ENCODE measurements around the gene PASK. TPM values are rescaled to one million over a fixed set of nuclear protein-coding genes. Genes with fewer than 3 reads are reported as not detected.

PASK gene
- total RNA-seq, 2 donors from 2014 or later = 69.5 to 78.9 TPM

DNA sequence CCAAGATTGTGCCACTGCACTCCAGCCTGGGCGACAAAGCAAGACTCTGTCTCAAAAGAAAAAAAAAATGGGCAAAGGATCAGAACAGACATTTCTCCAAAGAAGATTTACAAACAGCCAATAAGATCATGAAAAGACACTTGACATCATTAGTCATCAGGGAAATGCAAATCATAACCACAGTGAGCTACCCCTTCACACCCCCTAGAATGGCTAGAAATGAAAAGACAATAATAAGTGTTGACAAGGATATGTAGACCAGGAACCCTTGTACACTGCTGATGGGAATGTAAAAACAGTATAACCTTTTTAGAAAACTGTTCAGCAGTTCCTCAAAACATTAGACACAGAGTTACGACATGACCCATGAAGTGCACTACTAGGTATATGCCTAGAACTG, 28.8 kb downstream of the PASK start:
- peaks cover 27% of the 10 kb centered on the region for H3K36me3 Mint-ChIP-seq
- H3K4me1 Mint-ChIP-seq (ENCODE audit: low read depth in 2 of 2) = peaks cover 7 to 11% of the 10 kb centered on the region in 2 donors
- H3K27me3 Mint-ChIP-seq = no peaks in the 10 kb centered on the region
- no peak for DNase-seq (ENCODE audit: low spot score)
- peak; percentile 64 to 68 for ATAC-seq
- H3K4me3 Mint-ChIP-seq = peak overlapping the region; percentile 31
- no peaks in the 10 kb centered on the region for H3K9me3 Mint-ChIP-seq
- H3K27ac Mint-ChIP-seq = peak overlapping the region in 1 of 2 donors; percentile 4

DNA sequence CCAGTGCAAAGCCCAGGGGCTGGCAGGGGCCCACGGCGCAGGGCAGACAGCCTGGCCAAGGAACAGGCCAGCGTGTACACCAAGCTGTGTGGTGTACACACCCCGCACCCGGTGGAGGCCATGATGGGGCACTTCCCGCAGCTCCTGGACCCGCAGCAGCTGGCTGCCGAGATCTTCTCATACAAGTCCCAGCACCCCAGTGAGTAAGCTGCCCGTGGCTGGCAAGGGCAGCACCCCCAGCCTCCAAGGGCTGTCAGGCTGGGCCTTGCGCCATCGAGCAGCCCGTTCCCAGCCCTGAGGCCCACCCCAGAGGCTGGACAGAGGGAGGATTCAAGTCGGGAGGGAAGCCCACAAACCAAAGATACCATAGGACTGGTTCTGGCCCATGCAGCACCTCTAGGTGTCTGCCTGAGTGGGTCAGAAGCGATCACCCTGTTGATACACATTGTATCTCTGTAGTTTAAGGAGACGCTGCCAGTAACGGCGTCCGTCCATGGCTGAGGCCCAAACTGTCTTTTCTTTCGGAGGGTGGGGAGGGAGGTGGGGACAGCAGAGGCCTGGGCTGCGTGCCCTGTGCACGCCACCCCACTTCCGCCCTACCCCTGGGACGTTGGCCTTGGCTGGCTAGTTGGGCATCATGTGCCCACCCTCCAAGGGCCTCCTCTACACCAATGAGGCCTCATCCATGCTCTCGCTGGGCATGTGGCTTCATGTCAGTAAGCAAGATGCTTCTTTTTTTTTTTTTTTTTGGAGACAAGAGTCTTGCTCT, 30.4 kb downstream of the PASK start:
- no peak for ATAC-seq
- no peak for DNase-seq (ENCODE audit: low spot score)
- Mint-ChIP-seq H3K4me1 (ENCODE audit: low read depth in 2 of 2) (peaks cover 7 to 11% of the 10 kb centered on the region in 2 donors), H3K27ac (no peak overlapping the region), H3K36me3 (peaks cover 33% of the 10 kb centered on the region), H3K9me3 (no peaks in the 10 kb centered on the region), H3K27me3 (no peaks in the 10 kb centered on the region), H3K4me3 (no peak overlapping the region)

DNA sequence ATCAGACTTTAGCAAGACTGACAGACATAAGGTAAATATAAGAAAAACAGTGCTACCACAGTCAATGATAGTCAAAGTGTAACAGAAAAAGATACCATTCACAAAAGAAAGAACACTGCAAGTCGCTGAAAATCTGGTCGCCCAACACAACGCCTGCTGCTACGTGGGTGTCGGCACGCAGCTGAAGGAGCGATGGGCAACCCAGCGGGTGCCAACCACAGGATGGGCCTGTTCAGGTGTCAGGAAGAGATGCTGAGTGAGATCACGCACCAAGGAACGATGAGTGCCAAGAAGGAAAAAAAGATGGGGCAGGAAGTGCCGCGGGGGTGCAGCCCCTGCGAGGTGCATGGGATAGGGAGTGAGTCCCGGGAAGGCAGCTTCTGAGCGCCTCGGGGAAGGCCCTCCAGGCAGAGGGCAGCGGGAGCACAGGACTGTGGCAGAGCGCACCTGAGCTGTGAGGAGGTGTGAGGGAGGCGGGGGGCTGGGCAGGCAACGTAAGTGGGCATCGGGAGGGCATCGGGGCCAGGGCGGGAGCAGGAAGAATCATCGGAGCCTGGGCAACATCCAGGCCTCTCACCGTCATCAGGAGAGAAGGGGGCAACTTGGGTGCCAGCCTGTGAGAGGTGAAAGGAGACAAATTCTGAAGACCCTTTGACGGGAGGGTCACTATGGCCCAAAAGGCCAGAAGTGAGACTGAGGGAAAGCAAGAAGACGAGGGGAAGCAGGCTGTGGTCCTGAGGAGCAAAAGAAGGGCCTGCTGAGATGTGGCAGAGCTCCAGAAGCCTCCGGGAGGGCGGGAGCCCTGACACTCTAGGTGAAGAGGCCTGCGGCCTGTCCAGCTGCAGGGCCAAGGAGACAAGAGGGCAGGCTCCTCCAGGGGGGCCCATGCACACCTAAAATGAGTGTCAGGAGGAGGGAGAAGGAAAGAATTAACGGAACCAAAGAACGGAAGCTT, 32.4 kb downstream of the PASK start:
- ATAC-seq = no peak
- Mint-ChIP-seq H3K4me1 (ENCODE audit: low read depth in 2 of 2) (peaks cover 11 to 14% of the 10 kb centered on the region in 2 donors), H3K36me3 (peaks cover 33% of the 10 kb centered on the region), H3K27ac (peak overlapping the region in 1 of 2 donors; percentile 36), H3K4me3 (no peak overlapping the region), H3K27me3 (no peaks in the 10 kb centered on the region), H3K9me3 (no peaks in the 10 kb centered on the region)
- DNase-seq (ENCODE audit: low spot score) = no peak

- no peaks in the 10 kb centered on the region for H3K9me3 Mint-ChIP-seq
- H3K27ac Mint-ChIP-seq = peak overlapping the region in 1 of 2 donors; percentile 54
- H3K27me3 Mint-ChIP-seq = no peaks in the 10 kb centered on the region
- ATAC-seq (no peak), DNase-seq (ENCODE audit: low spot score) (no peak)
- peaks cover 19% of the 10 kb centered on the region for H3K36me3 Mint-ChIP-seq
- H3K4me3 Mint-ChIP-seq = no peak overlapping the region
- H3K4me1 Mint-ChIP-seq (ENCODE audit: low read depth in 2 of 2) = peaks cover 0 to 9% of the 10 kb centered on the region in 2 donors
Measured at GRCh38 chr2:241115361-241115760, 33.9 kb downstream of the PASK start.

- Mint-ChIP-seq H3K9me3 (no peaks in the 10 kb centered on the region), H3K4me1 (ENCODE audit: low read depth in 2 of 2) (peaks cover 0 to 10% of the 10 kb centered on the region in 2 donors), H3K4me3 (no peak overlapping the region), H3K27me3 (no peaks in the 10 kb centered on the region), H3K36me3 (peaks cover 15% of the 10 kb centered on the region), H3K27ac (peak overlapping the region in 1 of 2 donors; percentile 54)
- no peak for DNase-seq (ENCODE audit: low spot score)
- no peak for ATAC-seq
Measured at GRCh38 chr2:241114836-241115235, 34.4 kb downstream of the PASK start.

DNA sequence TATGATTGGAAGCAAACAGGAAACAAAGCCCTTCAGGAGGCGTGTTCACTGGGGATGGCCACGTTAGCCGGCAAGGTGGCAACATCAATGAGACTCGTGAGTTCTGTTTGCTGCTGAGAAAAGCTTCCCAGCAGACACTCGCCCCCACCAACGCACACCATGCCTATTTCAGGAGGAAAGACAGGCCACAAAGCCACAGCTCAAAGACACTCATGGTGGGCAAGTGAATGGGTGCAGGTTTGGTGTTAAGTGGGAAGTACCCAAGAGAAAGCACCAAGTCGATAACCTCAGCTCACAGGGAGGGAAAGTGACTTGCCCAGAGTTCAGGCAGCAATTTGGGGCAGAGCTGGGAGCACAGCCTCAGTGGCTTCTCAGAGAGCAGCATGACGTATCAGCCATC, 36.7 kb downstream of the PASK start:
- H3K4me1 Mint-ChIP-seq (ENCODE audit: low read depth in 2 of 2) = peaks cover 8 to 23% of the 10 kb centered on the region in 2 donors
- no peaks in the 10 kb centered on the region for H3K9me3 Mint-ChIP-seq
- peaks cover 10% of the 10 kb centered on the region for H3K36me3 Mint-ChIP-seq

GRCh38 chr2:241112046-241112445, 37.2 kb downstream of the PASK start:
- no peaks in the 10 kb centered on the region for H3K9me3 Mint-ChIP-seq
- H3K4me3 Mint-ChIP-seq = no peak overlapping the region
- H3K36me3 Mint-ChIP-seq = peaks cover 10% of the 10 kb centered on the region
- DNase-seq (ENCODE audit: low spot score) = no peak
- no peaks in the 10 kb centered on the region for H3K27me3 Mint-ChIP-seq
- peaks cover 8 to 23% of the 10 kb centered on the region in 2 donors for H3K4me1 Mint-ChIP-seq (ENCODE audit: low read depth in 2 of 2)
- H3K27ac Mint-ChIP-seq = peak overlapping the region in 1 of 2 donors; percentile 73
- no peak for ATAC-seq

More for the DNA sequence above, 36.7 kb downstream of the PASK start:
- Mint-ChIP-seq H3K4me3 (no peak overlapping the region), H3K27me3 (no peaks in the 10 kb centered on the region), H3K27ac (peak overlapping the region in 1 of 2 donors; percentile 73)
- ATAC-seq = peak; percentile 48 to 68
- no peak for DNase-seq (ENCODE audit: low spot score)

DNA sequence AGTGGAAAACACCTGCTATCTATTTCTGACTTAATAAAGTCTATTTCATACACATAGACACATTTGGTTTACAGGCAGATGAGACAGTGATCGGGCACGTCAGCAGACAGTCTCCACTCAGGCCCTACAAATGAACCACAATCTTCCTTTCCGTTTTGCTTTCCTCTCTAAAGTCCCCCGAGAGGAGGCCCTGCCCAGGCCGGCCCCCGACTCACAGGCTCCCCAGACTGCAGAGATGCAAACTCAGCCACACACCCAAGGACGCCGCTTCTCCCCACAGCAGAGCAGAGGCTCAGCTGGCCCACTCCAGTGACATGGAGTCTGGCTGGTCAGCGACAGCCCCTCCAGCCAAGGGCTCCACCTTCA, 37.8 kb downstream of the PASK start:
- H3K36me3 Mint-ChIP-seq = peaks cover 7% of the 10 kb centered on the region
- H3K27ac Mint-ChIP-seq = peak overlapping the region in 1 of 2 donors; percentile 73
- no peaks in the 10 kb centered on the region for H3K9me3 Mint-ChIP-seq
- no peak for ATAC-seq
- H3K4me1 Mint-ChIP-seq (ENCODE audit: low read depth in 2 of 2) = peaks cover 8 to 23% of the 10 kb centered on the region in 2 donors
- no peak for DNase-seq (ENCODE audit: low spot score)
- H3K27me3 Mint-ChIP-seq = no peaks in the 10 kb centered on the region
- no peak overlapping the region for H3K4me3 Mint-ChIP-seq

- Mint-ChIP-seq H3K27me3 (no peaks in the 10 kb centered on the region), H3K4me1 (ENCODE audit: low read depth in 2 of 2) (peaks cover 8 to 23% of the 10 kb centered on the region in 2 donors), H3K36me3 (peaks cover 6% of the 10 kb centered on the region), H3K9me3 (no peaks in the 10 kb centered on the region), H3K27ac (no peak overlapping the region), H3K4me3 (no peak overlapping the region)
- ATAC-seq (no peak), DNase-seq (ENCODE audit: low spot score) (no peak)
Measured at GRCh38 chr2:241110607-241111439, 38.4 kb downstream of the PASK start.

GRCh38 chr2:241110089-241110606, 39.1 kb downstream of the PASK start:
- H3K27me3 Mint-ChIP-seq = no peaks in the 10 kb centered on the region
- no peak for ATAC-seq
- H3K4me3 Mint-ChIP-seq = no peak overlapping the region
- peak overlapping the region in 1 of 2 donors; percentile 59 for H3K27ac Mint-ChIP-seq
- H3K36me3 Mint-ChIP-seq = peaks cover 6% of the 10 kb centered on the region
- H3K4me1 Mint-ChIP-seq (ENCODE audit: low read depth in 2 of 2) = peaks cover 8 to 23% of the 10 kb centered on the region in 2 donors
- no peak for DNase-seq (ENCODE audit: low spot score)
- H3K9me3 Mint-ChIP-seq = no peaks in the 10 kb centered on the region

GRCh38 chr2:241109210-241110088, 39.8 kb downstream of the PASK start:
- Mint-ChIP-seq H3K27ac (peak overlapping the region; percentile 31 to 59), H3K27me3 (no peaks in the 10 kb centered on the region), H3K36me3 (peaks cover 1% of the 10 kb centered on the region), H3K4me3 (peak overlapping the region; percentile 36), H3K4me1 (ENCODE audit: low read depth in 2 of 2) (peaks cover 8 to 23% of the 10 kb centered on the region in 2 donors), H3K9me3 (no peaks in the 10 kb centered on the region)
- ATAC-seq = no peak
- DNase-seq (ENCODE audit: low spot score) = no peak

Data from natural killer cell treated with Interleukin-12 subunit alpha and Interleukin-12 subunit beta and Interleukin-15 and Interleukin-18, amount 100 ng/mL, for 72 hours (primary cell).